ENCODE data around the gene PODN. TPM values are rescaled to one million over a fixed set of nuclear protein-coding genes. Genes with fewer than 3 reads are reported as not detected.

Gene PODN
- total and polyA plus RNA-seq, 2 of the 4 experiments (the other 2 are of a cell fraction) = 0.54 to 6.2 TPM

- dilution Hi-C loops (cut with HindIII; ENCODE audit: low sequenced_read_pairs, unreplicated experiment) = no loop called here
- Histone ChIP-seq H3K79me1 (ENCODE audit: low read depth in 1 of 2, low read length in 2 of 2) (peaks cover 34 to 71% of the 10 kb centered on the region in 2 experiments), H3K4me3 (ENCODE audit: insufficient read depth, low read depth, low read length) (no peak overlapping the region), H4K20me1 (ENCODE audit: insufficient read depth, low read length) (peaks cover 8% of the 10 kb centered on the region; the same call in 1 of the 2 replicates), H3K36me3 (ENCODE audit: control insufficient read depth, insufficient read depth, low read length) (peaks cover 7% of the 10 kb centered on the region), H2BK120ac (ENCODE audit: low read depth, low read length) (peak overlapping the region; percentile 7), H2AK9ac (replicated peaks; ENCODE audit: low read depth, low read length, poor library complexity) (peak overlapping the region; percentile 66), H4K8ac (ENCODE audit: low read depth in 2 of 2, low read length in 2 of 2) (no peak overlapping the region), H3K4ac (ENCODE audit: low read depth, low read length) (peak overlapping the region; percentile 67), H3K18ac (ENCODE audit: low read depth, low read length) (peak overlapping the region; percentile 63; the same call in 1 of the 2 replicates), H2BK5ac (ENCODE audit: low read depth, low read length, poor library complexity, severe bottlenecking) (peak overlapping the region; percentile 52), H4K91ac (ENCODE audit: insufficient read depth, low read depth, low read length) (peak overlapping the region; percentile 30), H3K9me3 (ENCODE audit: control insufficient read depth, insufficient read depth, low read length) (no peaks in the 10 kb centered on the region), H4K5ac (ENCODE audit: low read depth, low read length) (peak overlapping the region; percentile 36), H3K14ac (replicated peaks; ENCODE audit: low read depth, low read length) (peak overlapping the region; percentile 77; the same call in 1 of the 2 replicates), H3K56ac (ENCODE audit: extremely low read depth, insufficient read depth, low read length) (no peak overlapping the region), H2BK15ac (ENCODE audit: low read depth, low read length) (peak overlapping the region; percentile 37; the same call in 1 of the 3 replicates), H3K27ac (ENCODE audit: insufficient read depth, low read length) (peak overlapping the region; percentile 59; the same call in 1 of the 2 replicates), H2AK5ac (ENCODE audit: low read depth, low read length) (peak overlapping the region; percentile 71), H3K23ac (ENCODE audit: low read depth, low read length) (0 out of 2 replicates have a peak overlapping the region, but pooled peaks have one; percentile 28), H2AFZ (replicated peaks; ENCODE audit: low read length, poor library complexity) (no peak overlapping the region), H3K27me3 (ENCODE audit: control insufficient read depth, insufficient read depth, low read length) (no peaks in the 10 kb centered on the region), H2BK20ac (ENCODE audit: low read depth, low read length) (no peak overlapping the region; the same call in 1 of the 2 replicates), H3K4me1 (ENCODE audit: control insufficient read depth, insufficient read depth, low read length) (peaks cover 8% of the 10 kb centered on the region), H3K4me2 (ENCODE audit: low read depth, low read length) (peak overlapping the region; percentile 41), H3K9me1 (ENCODE audit: insufficient read depth, low read length) (peaks cover 5% of the 10 kb centered on the region), H3K9ac (ENCODE audit: low read depth, low read length) (no peak overlapping the region)
- TF ChIP-seq MAFK (IDR thresholded peaks at IDR 0.05; ENCODE audit: low read depth, low read length) (no peak), CEBPB (IDR thresholded peaks at IDR 0.05; ENCODE audit: low read depth, low read length) (peak; percentile 95), RAD21 (IDR thresholded peaks at IDR 0.05; ENCODE audit: low read length) (0 out of 2 replicates have a peak, but pooled peaks have one; percentile 11), MXI1 (IDR thresholded peaks at IDR 0.05; ENCODE audit: borderline replicate concordance, low read depth, low read length) (peak; percentile 90; the same call in 1 of the 2 replicates), MAZ (IDR thresholded peaks at IDR 0.05; ENCODE audit: borderline replicate concordance, low read depth, low read length) (peak; percentile 57; the same call in 1 of the 2 replicates), RFX5 (IDR thresholded peaks at IDR 0.05; ENCODE audit: low read depth, low read length) (no peak), FOS (IDR thresholded peaks at IDR 0.05; ENCODE audit: low read depth, low read length) (0 out of 2 replicates have a peak, but pooled peaks have one; percentile 14)
- BruUV-seq (replicated peaks) = no TSS peak
- no CpG with 5 or more reads among the region's 2 CpGs for WGBS, 2 experiments (ENCODE audit: extremely low coverage in 2 of 2, insufficient read length in 1 of 2)
- DNase-seq (peak; percentile 87), ATAC-seq (ENCODE audit: low read depth) (peak; percentile 95)
- ChIA-PET POLR2A (ENCODE audit: unreplicated experiment) (no interaction called here), CTCF (no interaction called here)
- intact Hi-C loops (cut with micrococcal nuclease) = no loop called here
- in situ Hi-C loops (cut with MboI; ENCODE audit: low sequenced_read_pairs) = no loop called here
Observed at GRCh38 chr1:53025034-53025768, 36.8 kb upstream of the PODN start.
